IPS-18c (cell line): ENCODE results near the gene ARRDC4.

Experiments
- H3K4me3 ChIP-seq: 2 replicates; pipeline ENCODE4 v1.7.0; 2013; ENCODE audit warnings: low read depth, mild to moderate bottlenecking, low read length, moderate library complexity; ENCODE audit not compliant: insufficient read depth
- H3K9me3 ChIP-seq: one replicate; pipeline ENCODE4 v1.6.1; 2013; ENCODE audit warnings: mild to moderate bottlenecking, low read length, moderate library complexity; ENCODE audit not compliant: control insufficient read depth, insufficient read depth

The ARRDC4 gene

GRCh38 chr15:98009971-98010370, 49.5 kb downstream of the ARRDC4 start:
- H3K4me3 ChIP-seq: no peak overlapping the region
- no peaks in the 10 kb centered on the region for H3K9me3 ChIP-seq

DNA sequence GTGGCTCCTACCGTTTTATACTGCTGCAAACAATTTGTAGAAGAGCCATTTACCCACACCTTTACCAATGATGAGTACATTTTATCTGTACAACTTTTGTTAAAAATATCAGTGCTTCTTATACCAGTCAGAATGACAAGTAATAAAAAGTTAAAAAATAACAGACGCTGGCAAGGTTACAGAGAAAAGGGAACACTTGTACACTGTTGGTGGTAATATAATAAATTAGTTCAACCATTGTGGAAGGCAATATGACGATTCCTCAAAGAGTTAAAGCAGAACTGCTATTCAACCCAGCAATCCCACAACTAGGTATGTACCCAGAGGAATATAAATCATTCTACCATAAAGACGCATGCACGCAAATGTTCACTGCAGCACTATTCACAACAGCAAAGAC, 51.9 kb downstream of the ARRDC4 start:
- H3K9me3 ChIP-seq: no peaks in the 10 kb centered on the region
- no peak overlapping the region for H3K4me3 ChIP-seq

DNA sequence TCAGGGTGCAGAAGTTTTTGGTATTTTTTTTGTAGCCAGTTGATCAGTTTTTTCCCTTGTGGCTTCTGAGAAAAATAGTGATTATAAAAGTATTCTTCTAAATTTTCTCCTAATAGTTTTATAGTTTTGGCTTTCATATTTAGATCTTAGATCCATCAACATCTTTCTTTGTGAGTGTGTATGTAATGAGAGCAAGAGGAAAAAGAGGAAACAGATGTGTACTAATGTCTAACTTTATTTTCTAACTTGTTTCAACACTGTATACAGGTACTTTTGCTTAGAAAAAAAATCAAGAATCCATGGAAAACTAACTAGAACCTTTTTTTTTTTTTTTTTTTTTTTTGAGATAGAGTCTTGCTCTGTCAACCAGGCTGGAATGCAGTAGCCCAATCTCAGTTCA, 53.1 kb downstream of the ARRDC4 start:
- Histone ChIP-seq H3K9me3 (no peaks in the 10 kb centered on the region), H3K4me3 (no peak overlapping the region)

- Histone ChIP-seq H3K4me3 (no peak overlapping the region), H3K9me3 (no peaks in the 10 kb centered on the region)
Observed at GRCh38 chr15:98017150-98017964, 56.9 kb downstream of the ARRDC4 start.

DNA sequence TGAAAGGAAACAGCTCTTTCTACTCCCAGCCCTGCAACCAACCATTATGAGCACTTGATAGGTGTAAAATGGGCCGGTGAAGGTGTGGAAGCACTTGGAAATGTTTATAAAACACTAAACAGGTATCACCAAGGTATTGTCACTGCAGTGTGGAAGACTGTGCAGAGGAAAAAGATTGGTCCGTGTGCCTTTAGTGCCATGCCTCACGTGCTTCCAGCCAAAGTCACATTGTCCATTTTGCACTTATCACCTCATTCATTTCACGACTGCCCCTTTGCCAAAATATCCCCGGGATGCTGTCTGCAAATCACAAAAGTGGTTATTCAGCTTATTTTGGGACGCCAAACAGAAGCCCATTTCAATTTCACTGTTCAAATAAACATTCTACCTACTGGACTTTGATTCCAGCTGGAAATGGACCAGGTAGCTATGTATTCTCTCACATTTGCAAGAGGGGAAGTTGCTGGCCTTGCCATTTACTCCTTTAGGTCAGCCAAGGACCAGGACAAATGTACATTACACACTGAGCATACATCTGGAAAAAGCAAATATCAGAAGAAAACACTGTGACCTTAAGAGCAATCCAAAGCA, 58.4 kb downstream of the ARRDC4 start:
- Histone ChIP-seq H3K4me3 (no peak overlapping the region), H3K9me3 (no peaks in the 10 kb centered on the region)
